Keratinocyte (primary cell): ENCODE measurements around the gene SNAP29.

ENCODE experiments used
- CTCF ChIP-seq, 3 experiments: IDR thresholded peaks in 1 of 3; conservative IDR thresholded peaks in 1 of 3; optimal IDR thresholded peaks in 1 of 3; 2 replicates in 2 of 3; 3 replicates in 1 of 3; pipeline versions ENCODE3 to v1.5.1; 2011; ENCODE audit warnings: low read length in 3 of 3, mild to moderate bottlenecking in 3 of 3, moderate library complexity in 2 of 3, control low read depth in 1 of 3, inconsistent platforms in 1 of 3; ENCODE audit not compliant: insufficient read depth in 2 of 3; ENCODE audit errors: extremely low read depth in 1 of 3
- EZH2 ChIP-seq: IDR thresholded peaks from one replicate; pipeline ENCODE4 v1.6.1; 2012; ENCODE audit warnings: inconsistent platforms, mild to moderate bottlenecking, low read length, moderate library complexity

DNA sequence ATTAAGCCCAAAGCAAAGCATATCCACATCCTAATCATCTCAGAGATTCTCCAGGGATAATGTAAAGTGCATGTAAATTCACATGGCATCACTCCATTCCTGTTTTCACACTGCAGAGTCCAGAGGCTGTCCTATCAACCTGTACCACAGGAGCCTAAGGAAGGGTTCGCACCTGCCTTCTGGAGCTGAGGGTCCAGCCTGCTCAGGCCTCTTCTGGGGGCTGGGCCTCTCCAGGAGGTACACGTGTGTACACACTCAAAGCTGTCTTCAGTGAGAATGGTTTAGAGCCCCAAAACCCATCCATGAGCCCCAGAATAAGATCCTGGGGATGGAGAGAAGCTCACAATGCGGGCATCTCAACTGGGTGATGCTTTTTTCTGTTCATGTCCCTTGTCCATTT, 24.1 kb upstream of the SNAP29 start:
- TF ChIP-seq CTCF (optimal IDR thresholded peaks at IDR 0.05 in 1 of 3, IDR thresholded peaks at IDR 0.05 in 1 of 3, conservative IDR thresholded peaks at IDR 0.05 in 1 of 3; ENCODE audit: extremely low read depth in 1 of 3, insufficient read depth in 2 of 3, low read length in 3 of 3) (no peak), EZH2 (no peak)
